KMS-11 (cell line): ENCODE measurements around the gene CCDC18.

Experiments used
- H2AFZ ChIP-seq: fragments of 200-600 bp; sonication (generic); 2 replicates; pipeline ENCODE4 v1.6.1; 2016; ENCODE audit warnings: antibody characterized with exemption, mixed run types, low read depth
- H3K27ac ChIP-seq: fragments of 200-600 bp; sonication (generic); 2 replicates; pipeline ENCODE4 v1.6.1; 2016; ENCODE audit warnings: mild to moderate bottlenecking, mixed run types
- H3K27me3 ChIP-seq: fragments of 200-600 bp; sonication (generic); 2 replicates; pipeline ENCODE4 v1.6.1; 2017; ENCODE audit warnings: mild to moderate bottlenecking, low read depth, mixed run types, moderate library complexity; ENCODE audit not compliant: insufficient read depth
- H3K36me3 ChIP-seq: fragments of 200-600 bp; sonication (generic); 2 replicates; pipeline ENCODE4 v1.6.1; 2017; ENCODE audit warnings: mild to moderate bottlenecking, mixed run types; ENCODE audit not compliant: insufficient read depth
- H3K4me1 ChIP-seq: fragments of 200-600 bp; sonication (generic); 2 replicates; pipeline ENCODE4 v1.6.1; 2016; ENCODE audit warnings: mild to moderate bottlenecking, low read depth, mixed run types; ENCODE audit not compliant: poor library complexity, severe bottlenecking
- H3K4me2 ChIP-seq: fragments of 200-600 bp; sonication (generic); 2 replicates; pipeline ENCODE4 v1.7.0; 2016; ENCODE audit warnings: mild to moderate bottlenecking, mixed run types
- H3K4me3 ChIP-seq: fragments of 200-600 bp; sonication (generic); IDR thresholded peaks from 2 replicates; pipeline ENCODE4 v1.6.1; 2017; ENCODE audit warnings: low read depth, low read length, mixed read lengths; ENCODE audit not compliant: insufficient read depth
- H3K79me2 ChIP-seq: fragments of 200-600 bp; sonication (generic); 2 replicates; pipeline ENCODE4 v1.6.1; 2016; ENCODE audit warnings: low read depth, mixed run types; ENCODE audit not compliant: insufficient read depth
- H3K9ac ChIP-seq: fragments of 200-600 bp; sonication (generic); 2 replicates; pipeline ENCODE4 v1.6.1; 2016; ENCODE audit warnings: mild to moderate bottlenecking, mixed run types
- H4K20me1 ChIP-seq: fragments of 200-600 bp; sonication (generic); 2 replicates; pipeline ENCODE4 v1.6.1; 2016; ENCODE audit warnings: mild to moderate bottlenecking, mixed run types; ENCODE audit not compliant: insufficient read depth
- CTCF ChIP-seq: fragments of 200-600 bp; sonication (generic); conservative IDR thresholded peaks from 2 replicates; pipeline ENCODE4 v1.6.1; 2017; ENCODE audit warnings: low read depth, mild to moderate bottlenecking, antibody characterized with exemption, low read length, moderate library complexity, mixed read lengths

CCDC18 gene

GRCh38 chr1:93283496-93283895 is 103.0 kb downstream of the CCDC18 start:
- Histone ChIP-seq H3K27me3 (no peaks in the 10 kb centered on the region), H3K36me3 (no peaks in the 10 kb centered on the region), H3K27ac (no peak overlapping the region), H3K4me2 (no peak overlapping the region), H4K20me1 (no peaks in the 10 kb centered on the region), H3K9ac (no peak overlapping the region), H3K4me1 (no peaks in the 10 kb centered on the region), H3K79me2 (no peaks in the 10 kb centered on the region), H2AFZ (no peak overlapping the region), H3K4me3 (no peak overlapping the region)
- TF ChIP-seq CTCF = no peak

- no peak overlapping the region for H3K27ac ChIP-seq
- TF ChIP-seq CTCF = no peak
These were observed 108.0 kb downstream of the CCDC18 start for GRCh38 chr1:93288558-93288957.

GRCh38 chr1:93296555-93297154 is 116.1 kb downstream of the CCDC18 start:
- Histone ChIP-seq H3K4me1 (no peaks in the 10 kb centered on the region), H2AFZ (no peak overlapping the region), H3K4me3 (no peak overlapping the region), H3K4me2 (no peak overlapping the region), H3K27me3 (no peaks in the 10 kb centered on the region), H4K20me1 (no peaks in the 10 kb centered on the region), H3K36me3 (no peaks in the 10 kb centered on the region), H3K9ac (no peak overlapping the region), H3K79me2 (no peaks in the 10 kb centered on the region), H3K27ac (no peak overlapping the region)
- no peak for TF ChIP-seq CTCF

More at GRCh38 chr1:93288558-93288957, 108.0 kb downstream of the CCDC18 start:
- H2AFZ ChIP-seq = no peak overlapping the region
- no peaks in the 10 kb centered on the region for H3K4me1 ChIP-seq
- no peaks in the 10 kb centered on the region for H3K27me3 ChIP-seq
- H3K9ac ChIP-seq = no peak overlapping the region
- no peaks in the 10 kb centered on the region for H3K79me2 ChIP-seq
- H3K4me2 ChIP-seq = no peak overlapping the region
- H4K20me1 ChIP-seq = no peaks in the 10 kb centered on the region
- no peaks in the 10 kb centered on the region for H3K36me3 ChIP-seq
- H3K4me3 ChIP-seq = no peak overlapping the region

GRCh38 chr1:93301131-93301530 is 120.6 kb downstream of the CCDC18 start:
- Histone ChIP-seq H3K36me3 (no peaks in the 10 kb centered on the region), H4K20me1 (no peaks in the 10 kb centered on the region), H3K9ac (no peak overlapping the region), H3K27ac (no peak overlapping the region), H3K4me3 (no peak overlapping the region), H3K4me1 (no peaks in the 10 kb centered on the region), H2AFZ (no peak overlapping the region), H3K27me3 (no peaks in the 10 kb centered on the region), H3K79me2 (no peaks in the 10 kb centered on the region), H3K4me2 (no peak overlapping the region)
- no peak for TF ChIP-seq CTCF
